Measurements from ENCODE around the gene NUDC. TPM values are rescaled to one million over a fixed set of nuclear protein-coding genes. Genes with fewer than 3 reads are reported as not detected.

NUDC gene
- total RNA-seq, 1 donor from 2014 or later: 23.2 TPM

- Histone ChIP-seq H3K27me3 (ENCODE audit: control insufficient read depth, insufficient read depth, low read length) (no peaks in the 10 kb centered on the region), H3K36me3 (ENCODE audit: control insufficient read depth, insufficient read depth, low read length) (peaks cover 13% of the 10 kb centered on the region), H3K4me3 (ENCODE audit: low read depth, low read length) (no peak overlapping the region)
- no peak for FAIRE-seq
- DNase-seq (ENCODE audit: low read depth): peak; percentile 93
- no peak for TF ChIP-seq CTCF (IDR thresholded peaks at IDR 0.05; ENCODE audit: insufficient read depth, low read length, severe bottlenecking)
These were observed 27.3 kb upstream of the NUDC start for GRCh38 chr1:26894263-26894662.

- TF ChIP-seq CTCF (IDR thresholded peaks at IDR 0.05; ENCODE audit: insufficient read depth, low read length, severe bottlenecking): no peak
- H3K27me3 ChIP-seq (ENCODE audit: control insufficient read depth, insufficient read depth, low read length): no peaks in the 10 kb centered on the region
- FAIRE-seq (no peak), DNase-seq (ENCODE audit: low read depth) (no peak)
- H3K4me3 ChIP-seq (ENCODE audit: low read depth, low read length): no peak overlapping the region
- peaks cover 11% of the 10 kb centered on the region for H3K36me3 ChIP-seq (ENCODE audit: control insufficient read depth, insufficient read depth, low read length)
These were observed 24.2 kb upstream of the NUDC start for GRCh38 chr1:26897351-26897750.

GRCh38 chr1:26900001-26900814 lies 21.3 kb upstream of the NUDC start, which contains the start of gene GPATCH3:
TSS of gene GPATCH3 (minus strand) at chr1:26900467. CDS start at chr1:26900442, 25 bp downstream.
- FAIRE-seq (no peak), DNase-seq (ENCODE audit: low read depth) (peak; percentile 81)
- no peak for TF ChIP-seq CTCF (IDR thresholded peaks at IDR 0.05; ENCODE audit: insufficient read depth, low read length, severe bottlenecking)

GRCh38 chr1:26900815-26901511 lies 20.6 kb upstream of the NUDC start:
- H3K4me3 ChIP-seq (ENCODE audit: low read depth, low read length): peak overlapping the region; percentile 67
- peaks cover 4% of the 10 kb centered on the region for H3K36me3 ChIP-seq (ENCODE audit: control insufficient read depth, insufficient read depth, low read length)
- TF ChIP-seq CTCF (IDR thresholded peaks at IDR 0.05; ENCODE audit: insufficient read depth, low read length, severe bottlenecking): no peak
- FAIRE-seq: no peak
- H3K27me3 ChIP-seq (ENCODE audit: control insufficient read depth, insufficient read depth, low read length): no peaks in the 10 kb centered on the region
- DNase-seq (ENCODE audit: low read depth): no peak

More at GRCh38 chr1:26900001-26900814, 21.3 kb upstream of the NUDC start, which contains the start of gene GPATCH3:
- Histone ChIP-seq H3K4me3 (ENCODE audit: low read depth, low read length) (peak within 1 kb of the TSS; percentile 67), H3K27me3 (ENCODE audit: control insufficient read depth, insufficient read depth, low read length) (no peaks in the 10 kb centered on the region), H3K36me3 (ENCODE audit: control insufficient read depth, insufficient read depth, low read length) (peaks cover 4% of the 10 kb centered on the region)

- DNase-seq (ENCODE audit: low read depth) (peak; percentile 97), FAIRE-seq (peak; percentile 94)
- Histone ChIP-seq H3K36me3 (ENCODE audit: control insufficient read depth, insufficient read depth, low read length) (no peaks in the 10 kb centered on the region), H3K4me3 (ENCODE audit: low read depth, low read length) (no peak overlapping the region), H3K27me3 (ENCODE audit: control insufficient read depth, insufficient read depth, low read length) (no peaks in the 10 kb centered on the region)
- no peak for TF ChIP-seq CTCF (IDR thresholded peaks at IDR 0.05; ENCODE audit: insufficient read depth, low read length, severe bottlenecking)
These were observed 14.2 kb upstream of the NUDC start for GRCh38 chr1:26907071-26907917.
